VCaP (cell line): ENCODE results near the gene ARL14.

Experiments
- H3K27ac ChIP-seq: fragments of 450-650 bp; 2 replicates; pipeline ENCODE4 v1.5.1; 2017
- CTCF ChIP-seq: fragments of 450-650 bp; conservative IDR thresholded peaks from 2 replicates; pipeline ENCODE4 v1.5.1; 2017; ENCODE audit warnings: mild to moderate bottlenecking, moderate library complexity

ARL14 gene

GRCh38 chr3:160725338-160725737 lies 48.4 kb downstream of the ARL14 start:
- TF ChIP-seq CTCF, result no peak
- no peak overlapping the region for H3K27ac ChIP-seq
